GM23338 (cell line): ENCODE data around the gene CD164.

Source experiments
- CREB1 ChIP-seq: fragments of 250-450 bp; sonication (Bioruptor Pico); IDR thresholded peaks from 2 replicates; pipeline ENCODE4 v1.5.0; 2020; ENCODE audit warnings: low read depth, mild to moderate bottlenecking, moderate library complexity
- CTCF ChIP-seq, 2 experiments: fragments of 200-600 bp in 1 of 2; sonication (generic) in 1 of 2; conservative IDR thresholded peaks; 2 replicates each; pipeline versions ENCODE4 v1.5.1 to v1.6.1; 2016 to 2017; ENCODE audit warnings: antibody characterized with exemption in 2 of 2, low read depth in 2 of 2, mild to moderate bottlenecking in 2 of 2, moderate library complexity in 1 of 2
- ETS1 ChIP-seq: IDR thresholded peaks from 2 replicates; pipeline ENCODE4 v1.6.1; 2016; ENCODE audit warnings: antibody characterized with exemption
- EZH2 ChIP-seq: fragments of 200-600 bp; sonication (generic); IDR thresholded peaks from one replicate; pipeline ENCODE4 v1.8.0; 2017; ENCODE audit warnings: antibody characterized with exemption, mild to moderate bottlenecking, low read depth; ENCODE audit not compliant: unreplicated experiment
- EZH2phosphoT487 ChIP-seq: fragments of 200-600 bp; sonication (generic); IDR thresholded peaks from one replicate; pipeline ENCODE4 v1.8.1; 2018; ENCODE audit warnings: antibody characterized with exemption; ENCODE audit not compliant: unreplicated experiment
- JUNB ChIP-seq: IDR thresholded peaks from one replicate; pipeline ENCODE4 v1.6.1; 2016; ENCODE audit warnings: antibody characterized with exemption; ENCODE audit not compliant: unreplicated experiment
- POLR2AphosphoS5 ChIP-seq: IDR thresholded peaks from 2 replicates; pipeline ENCODE4 v1.6.1; 2016; ENCODE audit warnings: antibody characterized with exemption, low read depth
- STAT1 ChIP-seq: IDR thresholded peaks from one replicate; pipeline ENCODE4 v1.6.1; 2016; ENCODE audit warnings: antibody characterized with exemption; ENCODE audit not compliant: unreplicated experiment
- ZNF114 ChIP-seq: fragments of 250-450 bp; sonication (Bioruptor Pico); IDR thresholded peaks from 2 replicates; pipeline ENCODE4 v1.5.0; 2020; ENCODE audit warnings: mild to moderate bottlenecking, moderate library complexity
- ZNF331 ChIP-seq: fragments of 250-450 bp; sonication (Bioruptor Pico); IDR thresholded peaks from 2 replicates; pipeline ENCODE4 v1.5.0; 2020; ENCODE audit warnings: low read depth, mild to moderate bottlenecking, moderate library complexity
- TF ChIP-seq, protein P1 (sequence below): IDR thresholded peaks from one replicate; pipeline ENCODE4 v1.6.1; 2018; ENCODE audit warnings: antibody characterized with exemption; ENCODE audit not compliant: unreplicated experiment

DNA sequence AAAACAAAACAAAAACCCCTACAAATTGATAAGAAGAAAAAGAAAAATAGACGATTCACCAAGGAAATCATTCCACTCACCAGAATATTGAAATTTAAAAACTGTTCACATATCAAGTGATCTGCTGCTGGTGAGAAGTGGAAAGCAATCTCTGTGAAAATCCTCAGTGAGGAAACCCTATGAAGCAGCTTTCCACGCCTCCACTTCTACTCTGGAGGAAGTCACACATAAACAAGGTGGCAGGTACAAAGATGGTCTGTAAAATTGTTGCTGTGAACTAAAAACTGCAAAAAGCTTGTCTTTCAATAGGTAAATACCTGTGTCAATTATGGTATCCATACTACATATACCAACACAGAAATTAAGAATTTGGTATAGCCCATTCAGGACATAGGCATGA is 18.5 kb downstream of the CD164 start:
- TF ChIP-seq CTCF (conservative IDR thresholded peaks at IDR 0.05; ENCODE audit: low read depth in 2 of 2): no peak
- TF ChIP-seq EZH2: no peak
- no peak for TF ChIP-seq CREB1 (CRISPR knock-in tag)
- no peak for TF ChIP-seq JUNB
- TF ChIP-seq POLR2AphosphoS5: no peak
- no peak for TF ChIP-seq ZNF114
- TF ChIP-seq, protein P1, sequence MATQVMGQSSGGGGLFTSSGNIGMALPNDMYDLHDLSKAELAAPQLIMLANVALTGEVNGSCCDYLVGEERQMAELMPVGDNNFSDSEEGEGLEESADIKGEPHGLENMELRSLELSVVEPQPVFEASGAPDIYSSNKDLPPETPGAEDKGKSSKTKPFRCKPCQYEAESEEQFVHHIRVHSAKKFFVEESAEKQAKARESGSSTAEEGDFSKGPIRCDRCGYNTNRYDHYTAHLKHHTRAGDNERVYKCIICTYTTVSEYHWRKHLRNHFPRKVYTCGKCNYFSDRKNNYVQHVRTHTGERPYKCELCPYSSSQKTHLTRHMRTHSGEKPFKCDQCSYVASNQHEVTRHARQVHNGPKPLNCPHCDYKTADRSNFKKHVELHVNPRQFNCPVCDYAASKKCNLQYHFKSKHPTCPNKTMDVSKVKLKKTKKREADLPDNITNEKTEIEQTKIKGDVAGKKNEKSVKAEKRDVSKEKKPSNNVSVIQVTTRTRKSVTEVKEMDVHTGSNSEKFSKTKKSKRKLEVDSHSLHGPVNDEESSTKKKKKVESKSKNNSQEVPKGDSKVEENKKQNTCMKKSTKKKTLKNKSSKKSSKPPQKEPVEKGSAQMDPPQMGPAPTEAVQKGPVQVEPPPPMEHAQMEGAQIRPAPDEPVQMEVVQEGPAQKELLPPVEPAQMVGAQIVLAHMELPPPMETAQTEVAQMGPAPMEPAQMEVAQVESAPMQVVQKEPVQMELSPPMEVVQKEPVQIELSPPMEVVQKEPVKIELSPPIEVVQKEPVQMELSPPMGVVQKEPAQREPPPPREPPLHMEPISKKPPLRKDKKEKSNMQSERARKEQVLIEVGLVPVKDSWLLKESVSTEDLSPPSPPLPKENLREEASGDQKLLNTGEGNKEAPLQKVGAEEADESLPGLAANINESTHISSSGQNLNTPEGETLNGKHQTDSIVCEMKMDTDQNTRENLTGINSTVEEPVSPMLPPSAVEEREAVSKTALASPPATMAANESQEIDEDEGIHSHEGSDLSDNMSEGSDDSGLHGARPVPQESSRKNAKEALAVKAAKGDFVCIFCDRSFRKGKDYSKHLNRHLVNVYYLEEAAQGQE: no peak
- TF ChIP-seq ETS1: no peak
- no peak for TF ChIP-seq EZH2phosphoT487
- no peak for TF ChIP-seq ZNF331 (CRISPR knock-in tag)
- TF ChIP-seq STAT1: no peak
